Measurements from ENCODE around the gene SLC5A10.
"Not testable (repeated sequence)": the region's sequence is repeated elsewhere in the genome, so short reads cannot be mapped to it uniquely, and the experiment has no call there.

SLC5A10 gene

GRCh38 chr17:19041871-19042270 lies 89.9 kb downstream of the SLC5A10 start:
- H3K79me2 ChIP-seq (ENCODE audit: insufficient read depth, low read length); H3K9ac ChIP-seq (ENCODE audit: low read length); H3F3A ChIP-seq (ENCODE audit: insufficient read depth, low read length); H3K9me2 ChIP-seq (ENCODE audit: low read depth, low read length); H2AFZ ChIP-seq (ENCODE audit: low read length); H3K4me2 ChIP-seq (ENCODE audit: low read length); H3K27me3 ChIP-seq (ENCODE audit: insufficient read depth, low read length); H3K4me3 ChIP-seq (ENCODE audit: low read depth, low read length, poor library complexity, severe bottlenecking); H3K36me3 ChIP-seq (ENCODE audit: insufficient read depth, low read length); H3K9me3 ChIP-seq (ENCODE audit: low read length); H4K20me1 ChIP-seq (ENCODE audit: insufficient read depth, low read length): not testable (repeated sequence)
- Histone ChIP-seq H3K27ac (ENCODE audit: low read depth, low read length, poor library complexity, severe bottlenecking) (peak overlapping the region; percentile 80), H3K4me1 (ENCODE audit: insufficient read depth, low read length, severe bottlenecking) (peaks cover 10% of the 10 kb centered on the region)

- not testable (repeated sequence) for H3K4me1 ChIP-seq (ENCODE audit: insufficient read depth, low read length, severe bottlenecking); H3K79me2 ChIP-seq (ENCODE audit: insufficient read depth, low read length); H4K20me1 ChIP-seq (ENCODE audit: insufficient read depth, low read length); H3K9me2 ChIP-seq (ENCODE audit: low read depth, low read length); H3K9ac ChIP-seq (ENCODE audit: low read length); H3K4me3 ChIP-seq (ENCODE audit: low read depth, low read length, poor library complexity, severe bottlenecking); H3K9me3 ChIP-seq (ENCODE audit: low read length); H3K27ac ChIP-seq (ENCODE audit: low read depth, low read length, poor library complexity, severe bottlenecking); H3K27me3 ChIP-seq (ENCODE audit: insufficient read depth, low read length); H2AFZ ChIP-seq (ENCODE audit: low read length); H3K4me2 ChIP-seq (ENCODE audit: low read length); H3K36me3 ChIP-seq (ENCODE audit: insufficient read depth, low read length); H3F3A ChIP-seq (ENCODE audit: insufficient read depth, low read length)
Measured at GRCh38 chr17:19042369-19042768, 90.4 kb downstream of the SLC5A10 start.

- H3K9ac ChIP-seq (ENCODE audit: low read length); H3K9me2 ChIP-seq (ENCODE audit: low read depth, low read length); H3K27me3 ChIP-seq (ENCODE audit: insufficient read depth, low read length); H3K4me1 ChIP-seq (ENCODE audit: insufficient read depth, low read length, severe bottlenecking); H3F3A ChIP-seq (ENCODE audit: insufficient read depth, low read length); H3K4me3 ChIP-seq (ENCODE audit: low read depth, low read length, poor library complexity, severe bottlenecking); H3K9me3 ChIP-seq (ENCODE audit: low read length); H4K20me1 ChIP-seq (ENCODE audit: insufficient read depth, low read length); H3K36me3 ChIP-seq (ENCODE audit: insufficient read depth, low read length); H2AFZ ChIP-seq (ENCODE audit: low read length); H3K4me2 ChIP-seq (ENCODE audit: low read length); H3K79me2 ChIP-seq (ENCODE audit: insufficient read depth, low read length): not testable (repeated sequence)
- H3K27ac ChIP-seq (ENCODE audit: low read depth, low read length, poor library complexity, severe bottlenecking): peak overlapping the region; percentile 75
Measured at GRCh38 chr17:19043032-19043431, 91.1 kb downstream of the SLC5A10 start.

GRCh38 chr17:19044643-19045042 lies 92.7 kb downstream of the SLC5A10 start:
- H3K9me3 ChIP-seq (ENCODE audit: low read length); H3K4me1 ChIP-seq (ENCODE audit: insufficient read depth, low read length, severe bottlenecking); H3K27me3 ChIP-seq (ENCODE audit: insufficient read depth, low read length); H3F3A ChIP-seq (ENCODE audit: insufficient read depth, low read length); H3K79me2 ChIP-seq (ENCODE audit: insufficient read depth, low read length); H3K4me3 ChIP-seq (ENCODE audit: low read depth, low read length, poor library complexity, severe bottlenecking); H3K9me2 ChIP-seq (ENCODE audit: low read depth, low read length); H3K4me2 ChIP-seq (ENCODE audit: low read length); H3K36me3 ChIP-seq (ENCODE audit: insufficient read depth, low read length); H3K9ac ChIP-seq (ENCODE audit: low read length); H3K27ac ChIP-seq (ENCODE audit: low read depth, low read length, poor library complexity, severe bottlenecking); H2AFZ ChIP-seq (ENCODE audit: low read length); H4K20me1 ChIP-seq (ENCODE audit: insufficient read depth, low read length): not testable (repeated sequence)

GRCh38 chr17:19046782-19047375 lies 94.9 kb downstream of the SLC5A10 start, which contains the start of gene GRAP:
Gene GRAP, minus strand, starts transcription at chr17:19046957. Its CDS starts 31 bp downstream, at chr17:19046926.
- H4K20me1 ChIP-seq (ENCODE audit: insufficient read depth, low read length); H3K79me2 ChIP-seq (ENCODE audit: insufficient read depth, low read length); H2AFZ ChIP-seq (ENCODE audit: low read length); H3K27ac ChIP-seq (ENCODE audit: low read depth, low read length, poor library complexity, severe bottlenecking); H3K4me1 ChIP-seq (ENCODE audit: insufficient read depth, low read length, severe bottlenecking); H3K9me3 ChIP-seq (ENCODE audit: low read length); H3F3A ChIP-seq (ENCODE audit: insufficient read depth, low read length); H3K27me3 ChIP-seq (ENCODE audit: insufficient read depth, low read length); H3K36me3 ChIP-seq (ENCODE audit: insufficient read depth, low read length); H3K9me2 ChIP-seq (ENCODE audit: low read depth, low read length); H3K4me2 ChIP-seq (ENCODE audit: low read length): not testable (repeated sequence)
- peak within 1 kb of the TSS; percentile 51 for H3K4me3 ChIP-seq (ENCODE audit: low read depth, low read length, poor library complexity, severe bottlenecking)
- H3K9ac ChIP-seq (ENCODE audit: low read length): peak within 1 kb of the TSS; percentile 57; the same call in 1 of the 2 replicates

GRCh38 chr17:19047510-19047909 lies 95.5 kb downstream of the SLC5A10 start:
- not testable (repeated sequence) for H3F3A ChIP-seq (ENCODE audit: insufficient read depth, low read length); H3K27ac ChIP-seq (ENCODE audit: low read depth, low read length, poor library complexity, severe bottlenecking); H3K36me3 ChIP-seq (ENCODE audit: insufficient read depth, low read length); H3K79me2 ChIP-seq (ENCODE audit: insufficient read depth, low read length); H3K27me3 ChIP-seq (ENCODE audit: insufficient read depth, low read length); H3K4me1 ChIP-seq (ENCODE audit: insufficient read depth, low read length, severe bottlenecking); H3K9ac ChIP-seq (ENCODE audit: low read length); H3K9me3 ChIP-seq (ENCODE audit: low read length); H3K4me2 ChIP-seq (ENCODE audit: low read length); H3K9me2 ChIP-seq (ENCODE audit: low read depth, low read length); H3K4me3 ChIP-seq (ENCODE audit: low read depth, low read length, poor library complexity, severe bottlenecking); H4K20me1 ChIP-seq (ENCODE audit: insufficient read depth, low read length); H2AFZ ChIP-seq (ENCODE audit: low read length)

- H4K20me1 ChIP-seq (ENCODE audit: insufficient read depth, low read length); H3K9ac ChIP-seq (ENCODE audit: low read length); H3K9me2 ChIP-seq (ENCODE audit: low read depth, low read length); H3K36me3 ChIP-seq (ENCODE audit: insufficient read depth, low read length); H3K4me2 ChIP-seq (ENCODE audit: low read length); H3K4me3 ChIP-seq (ENCODE audit: low read depth, low read length, poor library complexity, severe bottlenecking); H2AFZ ChIP-seq (ENCODE audit: low read length); H3K4me1 ChIP-seq (ENCODE audit: insufficient read depth, low read length, severe bottlenecking); H3K79me2 ChIP-seq (ENCODE audit: insufficient read depth, low read length); H3K27me3 ChIP-seq (ENCODE audit: insufficient read depth, low read length); H3F3A ChIP-seq (ENCODE audit: insufficient read depth, low read length); H3K9me3 ChIP-seq (ENCODE audit: low read length): not testable (repeated sequence)
- H3K27ac ChIP-seq (ENCODE audit: low read depth, low read length, poor library complexity, severe bottlenecking): peak overlapping the region; percentile 76
Measured at GRCh38 chr17:19048826-19049225, 96.9 kb downstream of the SLC5A10 start.

GRCh38 chr17:19055447-19055846 lies 103.5 kb downstream of the SLC5A10 start:
- not testable (repeated sequence) for H3K4me3 ChIP-seq (ENCODE audit: low read depth, low read length, poor library complexity, severe bottlenecking); H3K9ac ChIP-seq (ENCODE audit: low read length); H3K9me2 ChIP-seq (ENCODE audit: low read depth, low read length); H3K9me3 ChIP-seq (ENCODE audit: low read length); H3K4me2 ChIP-seq (ENCODE audit: low read length); H3K27ac ChIP-seq (ENCODE audit: low read depth, low read length, poor library complexity, severe bottlenecking); H3K27me3 ChIP-seq (ENCODE audit: insufficient read depth, low read length); H3K4me1 ChIP-seq (ENCODE audit: insufficient read depth, low read length, severe bottlenecking); H3K36me3 ChIP-seq (ENCODE audit: insufficient read depth, low read length); H4K20me1 ChIP-seq (ENCODE audit: insufficient read depth, low read length); H2AFZ ChIP-seq (ENCODE audit: low read length); H3K79me2 ChIP-seq (ENCODE audit: insufficient read depth, low read length); H3F3A ChIP-seq (ENCODE audit: insufficient read depth, low read length)
